Measurements from ENCODE around the gene RPS2.

DNA sequence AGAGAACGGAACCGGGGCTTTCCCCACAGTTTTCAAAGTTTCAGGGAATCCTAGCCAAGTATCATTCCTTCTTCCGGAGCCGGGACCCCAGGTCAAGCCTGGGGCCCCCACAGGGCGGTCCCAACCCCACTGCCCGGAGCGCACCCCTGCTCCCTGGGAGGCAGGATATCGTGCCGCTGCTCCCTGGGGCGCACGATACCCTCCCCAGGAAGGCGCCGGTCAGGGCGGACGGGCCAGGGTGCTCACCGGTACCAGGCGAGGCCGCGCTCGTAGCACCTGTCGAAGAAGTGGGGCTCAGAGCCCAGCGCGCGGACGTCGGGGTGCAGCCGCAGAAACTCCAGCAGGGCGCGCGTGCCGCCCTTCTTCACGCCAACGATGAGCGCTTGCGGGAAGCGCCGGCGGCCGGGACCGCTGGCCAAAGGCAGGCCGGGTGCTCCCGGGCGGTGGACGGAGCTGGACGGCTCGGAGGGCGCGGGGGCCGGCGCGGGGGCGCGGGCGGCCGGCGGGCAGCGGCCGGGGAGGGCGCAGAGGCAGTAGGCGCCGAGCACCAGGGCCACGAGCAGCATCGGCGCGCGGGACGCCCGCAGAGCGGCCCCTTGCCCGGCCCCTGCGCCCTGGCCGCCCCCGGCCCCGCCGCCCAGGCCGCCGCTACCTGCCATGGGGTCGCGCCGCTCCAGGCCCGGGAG is 46.8 kb downstream of the RPS2 start:
- no peak for TF ChIP-seq POLR2AphosphoS5 (IDR thresholded peaks at IDR 0.05; ENCODE audit: low read depth, low read length)
- no peak for TF ChIP-seq TAF1 (IDR thresholded peaks at IDR 0.05; ENCODE audit: borderline replicate concordance, low read depth, low read length)
- no peak for TF ChIP-seq POLR2A (IDR thresholded peaks at IDR 0.05; ENCODE audit: low read depth, low read length)

Data from GM12892 (cell line).